ENCODE measurements around the gene TRIO.
A peak's percentile ranks its signal among the peaks of the same experiment; 100 is the strongest.

The TRIO gene

GRCh38 chr5:14211818-14212803 is 69.0 kb downstream of the TRIO start:
- DNase-seq = no peak

GRCh38 chr5:14212838-14213237 is 69.7 kb downstream of the TRIO start:
- DNase-seq = no peak

GRCh38 chr5:14213253-14213652 is 70.1 kb downstream of the TRIO start:
- no peak for DNase-seq

- no peak for DNase-seq
These were observed 70.9 kb downstream of the TRIO start for GRCh38 chr5:14213813-14214585.

GRCh38 chr5:14215901-14216300 is 72.8 kb downstream of the TRIO start:
- DNase-seq = no peak

- DNase-seq = no peak
These were observed 73.2 kb downstream of the TRIO start for GRCh38 chr5:14216372-14216771.

- no peak for DNase-seq
These were observed 73.8 kb downstream of the TRIO start for GRCh38 chr5:14216902-14217301.

- DNase-seq = no peak
These were observed 74.4 kb downstream of the TRIO start for GRCh38 chr5:14217587-14217986.

- no peak for DNase-seq
These were observed 74.9 kb downstream of the TRIO start for GRCh38 chr5:14218011-14218410.

GRCh38 chr5:14218480-14218879 is 75.3 kb downstream of the TRIO start:
- no peak for DNase-seq

GRCh38 chr5:14218897-14219573 is 75.9 kb downstream of the TRIO start:
- DNase-seq = no peak

GRCh38 chr5:14219800-14220512 is 76.8 kb downstream of the TRIO start:
- no peak for DNase-seq

- DNase-seq = no peak
These were observed 77.5 kb downstream of the TRIO start for GRCh38 chr5:14220642-14221041.

GRCh38 chr5:14221732-14222131 is 78.6 kb downstream of the TRIO start:
- DNase-seq = no peak

- DNase-seq = no peak
These were observed 79.1 kb downstream of the TRIO start for GRCh38 chr5:14222206-14222605.

GRCh38 chr5:14223372-14223771 is 80.2 kb downstream of the TRIO start:
- peak; percentile 44 for DNase-seq

GRCh38 chr5:14225173-14225834 is 82.2 kb downstream of the TRIO start:
- no peak for DNase-seq

- no peak for DNase-seq
These were observed 83.0 kb downstream of the TRIO start for GRCh38 chr5:14226149-14226548.

- DNase-seq = no peak
These were observed 83.4 kb downstream of the TRIO start for GRCh38 chr5:14226554-14226953.

- no peak for DNase-seq
These were observed 83.8 kb downstream of the TRIO start for GRCh38 chr5:14226992-14227391.

GRCh38 chr5:14227513-14227912 is 84.4 kb downstream of the TRIO start:
- DNase-seq = no peak

- no peak for DNase-seq
These were observed 85.1 kb downstream of the TRIO start for GRCh38 chr5:14228219-14228618.
